NCI-H2196 treated with DMSO at 0.1 percent for 48 hours (cell line): Measurements from ENCODE around the gene KCTD11.

Experiments used
- DNase-seq: peaks from one replicate; lab custom pipeline; 2025; ENCODE audit not compliant: unreplicated experiment; lab: John Stamatoyannopoulos, UW

The KCTD11 gene

DNA sequence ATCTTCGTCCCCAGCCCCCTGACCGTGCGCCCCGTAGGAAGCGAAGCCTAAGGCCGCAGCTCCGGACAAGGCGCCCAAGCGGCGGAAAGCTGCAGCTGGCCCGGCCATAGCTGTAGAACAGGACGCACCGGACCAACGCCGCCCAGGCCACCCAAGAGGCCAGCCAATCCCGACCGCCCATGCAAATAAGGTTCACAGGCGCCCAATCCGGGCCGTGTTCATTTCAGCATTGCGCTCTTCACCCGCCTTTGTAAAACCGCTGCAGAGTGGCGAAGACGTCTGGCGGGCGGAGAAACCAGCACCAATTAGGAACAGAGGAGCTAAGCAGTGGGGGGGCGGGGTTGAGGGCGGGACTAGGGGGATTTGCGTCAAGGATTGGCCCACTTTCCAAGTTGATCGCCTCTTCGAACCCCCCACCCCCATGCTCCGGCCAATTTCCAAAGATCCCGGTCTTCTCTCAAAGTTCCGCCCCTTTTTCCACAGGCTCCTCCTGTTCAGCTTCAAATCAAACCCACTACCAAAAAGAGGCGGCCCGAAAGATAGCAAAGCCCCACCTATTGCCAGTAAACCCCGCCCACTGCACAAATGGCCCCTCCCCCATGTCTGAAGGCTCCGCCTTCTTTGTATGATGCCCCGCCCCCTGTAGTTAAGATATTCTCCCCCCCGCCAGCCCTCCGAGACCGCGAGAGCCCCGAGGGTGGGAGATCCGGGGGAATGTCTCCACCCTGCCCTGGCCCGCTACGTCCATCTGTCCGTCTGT, 52.2 kb downstream of the KCTD11 start, which contains the start of gene TMEM256:
TSS of gene TMEM256 (minus strand) at position 121 of the 760 bp plus-strand sequence. CDS start at position 108, 13 bp downstream.
- DNase-seq = peak; percentile 94
